Activated T-cell treated with anti-CD3 and anti-CD28 coated beads, Interleukin-2, amount 50 U/mL, for 72 hours (primary cell): ENCODE measurements around the gene KCNQ1. TPM values are rescaled to one million over a fixed set of nuclear protein-coding genes. Genes with fewer than 3 reads are reported as not detected.

Experiments
- ATAC-seq, 2 donors: fragments of 150-1000 bp; cut with Tn5 transposase; replicated peaks in 1 of 2; 2 replicates each; pipeline ENCODE4 v1.10.0; 2021; ENCODE audit warnings: moderate library complexity in 2 of 2, mild to moderate bottlenecking in 1 of 2
- DNase-seq, 2 donors: peaks; one replicate each; pipeline ENCODE4 v3.0.0; 2021 to 2022; ENCODE audit warnings: mixed read lengths in 1 of 2
- H3K27ac Mint-ChIP-seq: one replicate; pipeline ENCODE4 v1.8.0; 2022; ENCODE audit warnings: mild to moderate bottlenecking, moderate library complexity, mixed read lengths
- H3K27me3 Mint-ChIP-seq: one replicate; pipeline ENCODE4 v1.8.0; 2022; ENCODE audit warnings: low read depth, mixed read lengths
- H3K36me3 Mint-ChIP-seq, 2 donors: one replicate each; pipeline ENCODE4 v1.8.0; 2022; ENCODE audit warnings: mixed read lengths in 2 of 2, mild to moderate bottlenecking in 1 of 2; ENCODE audit not compliant: insufficient read depth in 2 of 2
- H3K4me1 Mint-ChIP-seq: one replicate; pipeline ENCODE4 v1.8.0; 2022; ENCODE audit warnings: low read depth, mixed read lengths
- H3K4me3 Mint-ChIP-seq, 2 donors: one replicate each; pipeline ENCODE4 v1.8.0; 2022; ENCODE audit warnings: mild to moderate bottlenecking in 2 of 2, mixed read lengths in 2 of 2, moderate library complexity in 2 of 2
- H3K9me3 Mint-ChIP-seq, 2 donors: one replicate each; pipeline ENCODE4 v1.8.0; 2022; ENCODE audit warnings: mixed read lengths in 2 of 2
- total RNA-seq, 2 donors: library from RNA; stranded (reverse); gene quantifications; one replicate each; pipeline ENCODE4 v1.2.3, GENCODE V29; 2022

The KCNQ1 gene
- total RNA-seq, 2 donors from 2014 or later: 11.4 TPM

DNA sequence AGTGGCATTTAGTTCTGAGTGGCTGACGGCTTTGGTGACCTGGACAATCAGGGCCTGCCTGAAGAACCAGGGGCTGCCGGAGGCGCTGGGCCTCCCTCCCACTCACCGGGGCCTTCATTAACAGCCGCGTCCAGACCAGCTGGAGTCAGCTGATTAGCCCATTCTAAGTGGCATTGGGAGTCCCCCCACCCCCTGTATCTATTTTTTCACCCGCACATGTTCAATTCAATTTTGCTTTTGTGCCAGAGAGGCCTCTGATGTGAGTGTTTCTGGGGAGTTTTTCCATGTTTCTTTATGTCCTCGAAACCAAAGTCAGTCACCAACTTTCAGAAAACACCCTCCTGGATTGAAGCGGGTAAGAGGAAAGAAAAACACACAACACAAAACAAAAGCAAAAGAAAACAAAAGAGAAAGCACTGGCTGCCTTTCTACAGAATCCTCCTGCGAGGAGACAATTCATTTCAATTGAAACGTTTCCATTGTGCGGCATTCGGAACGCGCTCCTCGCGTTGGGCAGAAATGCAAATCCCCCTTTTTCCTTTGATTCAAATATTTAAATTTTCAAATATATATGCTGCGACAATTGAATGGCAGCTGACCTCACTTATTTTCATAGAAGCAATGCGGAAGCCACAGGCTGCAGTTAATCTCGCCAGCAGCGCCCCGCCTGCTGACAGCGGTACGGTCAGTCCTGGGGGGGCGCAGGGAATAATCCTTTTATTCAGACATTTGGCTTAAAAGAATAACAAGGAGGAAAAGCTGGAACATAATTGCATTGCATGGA, 423.1 kb downstream of the KCNQ1 start:
- no peaks in the 10 kb centered on the region for H3K36me3 Mint-ChIP-seq
- no peak for ATAC-seq
- peaks cover 66% of the 10 kb centered on the region for H3K27me3 Mint-ChIP-seq
- H3K4me3 Mint-ChIP-seq: no peak overlapping the region
- no peaks in the 10 kb centered on the region for H3K9me3 Mint-ChIP-seq
- H3K4me1 Mint-ChIP-seq: no peaks in the 10 kb centered on the region
- H3K27ac Mint-ChIP-seq: no peak overlapping the region
- no peak for DNase-seq

DNA sequence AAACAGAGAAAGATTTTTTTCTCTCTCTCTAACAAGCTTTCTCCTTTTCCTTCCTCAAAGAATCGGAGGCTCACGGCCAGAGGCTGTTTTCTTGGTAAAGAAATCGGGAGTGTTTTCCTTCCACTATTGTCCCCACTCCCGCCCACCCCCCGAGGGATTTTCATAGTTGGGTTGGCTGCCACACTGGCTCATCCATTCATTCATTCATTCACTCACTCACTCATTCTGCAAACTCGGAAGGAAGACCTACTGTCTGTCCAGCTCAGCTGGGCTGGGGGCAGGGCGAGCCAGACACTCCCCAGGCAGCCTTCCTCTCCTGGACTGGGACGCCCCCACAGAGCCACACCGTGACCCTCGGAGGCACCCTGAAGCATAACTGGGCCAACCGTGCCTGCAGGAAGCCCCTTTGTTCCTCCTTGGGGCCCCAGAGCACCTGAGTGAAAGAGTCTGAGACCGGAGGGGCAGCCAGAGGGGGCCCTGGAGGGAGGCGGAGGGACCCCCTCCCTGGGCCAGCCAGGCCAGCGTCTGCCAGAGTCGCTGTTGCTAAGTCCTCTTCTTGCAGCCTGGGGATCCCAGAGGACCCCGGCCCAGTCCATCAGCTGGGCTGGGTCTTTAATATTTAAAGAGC, 423.8 kb downstream of the KCNQ1 start:
- peaks cover 63% of the 10 kb centered on the region for H3K27me3 Mint-ChIP-seq
- no peaks in the 10 kb centered on the region for H3K36me3 Mint-ChIP-seq
- H3K27ac Mint-ChIP-seq: no peak overlapping the region
- DNase-seq (no peak), ATAC-seq (no peak)
- H3K4me3 Mint-ChIP-seq: no peak overlapping the region
- no peaks in the 10 kb centered on the region for H3K4me1 Mint-ChIP-seq
- H3K9me3 Mint-ChIP-seq: no peaks in the 10 kb centered on the region

DNA sequence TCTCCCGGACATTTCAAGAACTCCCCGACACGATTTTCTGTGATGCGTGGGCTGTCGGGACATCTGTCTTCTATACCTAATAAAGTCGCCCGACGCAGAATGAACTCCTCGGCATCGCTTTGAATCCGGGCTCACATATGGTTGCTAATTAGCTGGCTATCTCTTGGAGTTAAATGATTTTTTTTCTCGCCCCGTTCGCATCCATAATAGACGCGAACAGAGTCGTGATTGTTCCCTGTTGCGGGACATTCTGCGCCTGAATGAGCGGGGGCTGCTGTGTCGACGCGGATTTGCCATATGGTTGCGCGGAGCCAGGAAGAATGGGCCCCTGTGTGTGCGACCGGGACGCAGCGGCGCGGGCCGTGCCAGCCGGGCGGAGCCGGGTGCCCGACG, 424.3 kb downstream of the KCNQ1 start:
- H3K9me3 Mint-ChIP-seq: no peaks in the 10 kb centered on the region
- ATAC-seq (no peak), DNase-seq (no peak)
- no peak overlapping the region for H3K27ac Mint-ChIP-seq
- no peaks in the 10 kb centered on the region for H3K36me3 Mint-ChIP-seq
- H3K4me1 Mint-ChIP-seq: no peaks in the 10 kb centered on the region
- H3K4me3 Mint-ChIP-seq: no peak overlapping the region
- peaks cover 58% of the 10 kb centered on the region for H3K27me3 Mint-ChIP-seq

DNA sequence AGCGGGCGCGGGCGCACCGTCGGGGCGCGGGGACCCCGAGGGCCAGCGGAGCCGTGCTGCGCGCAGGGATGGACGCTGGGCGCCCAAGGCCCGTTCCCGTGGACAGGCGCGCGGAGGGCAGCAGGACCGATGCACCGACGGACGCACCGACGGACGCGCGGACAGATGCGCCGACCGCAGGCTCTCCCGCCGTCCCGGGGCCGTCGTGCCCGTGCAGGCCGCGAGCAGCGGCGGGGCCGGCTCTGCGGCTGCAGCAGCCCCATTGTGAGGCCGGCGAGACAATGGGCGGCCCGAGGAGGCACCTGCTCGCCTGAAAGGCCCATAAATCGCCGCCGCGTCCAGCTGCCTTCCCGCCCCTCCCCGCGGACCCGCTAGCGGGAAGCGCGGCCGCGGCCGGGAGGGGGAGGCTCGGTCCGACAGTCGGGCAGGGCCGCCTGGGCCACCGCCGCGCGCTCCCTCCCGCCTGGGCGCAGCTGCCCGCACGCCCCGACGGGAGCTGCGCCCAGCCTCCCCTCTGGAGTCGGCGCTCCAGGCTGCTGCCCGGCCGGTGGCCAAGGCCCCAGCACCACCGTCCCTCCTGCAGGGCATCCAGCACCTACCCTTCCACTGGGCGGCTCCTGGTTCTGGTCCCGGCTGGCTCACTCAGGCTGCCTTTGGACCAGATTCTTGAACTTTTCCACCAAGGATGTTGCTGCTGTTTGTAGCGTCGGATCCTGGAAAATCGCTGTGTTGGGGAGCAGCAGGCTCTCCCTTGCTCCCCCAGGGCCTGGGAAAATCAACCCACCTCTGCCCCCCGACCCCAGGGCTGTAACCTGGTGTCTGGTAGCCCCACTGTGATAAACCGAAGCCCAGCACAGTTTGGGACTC, 425.0 kb downstream of the KCNQ1 start:
- Mint-ChIP-seq H3K36me3 (no peaks in the 10 kb centered on the region), H3K9me3 (no peaks in the 10 kb centered on the region)

DNA sequence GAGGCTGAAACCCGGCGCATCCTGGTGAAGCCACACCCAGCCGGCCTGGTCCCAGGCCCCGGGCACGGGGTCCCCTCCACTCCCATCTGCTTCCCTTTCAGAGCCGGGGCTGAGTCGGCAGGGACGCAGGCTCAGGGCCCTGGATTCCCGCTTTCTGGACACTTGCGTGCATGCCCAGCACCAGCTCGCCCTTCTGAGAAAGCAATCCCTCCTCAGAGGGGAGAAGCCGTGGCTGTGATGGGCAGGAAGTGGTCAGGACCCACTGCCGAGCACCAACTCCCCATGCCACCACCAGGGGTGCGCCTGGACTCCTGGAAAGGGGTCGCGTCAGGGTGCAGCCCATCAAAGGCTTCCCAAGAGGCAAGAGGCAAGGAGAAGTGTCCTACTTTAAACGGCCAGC, 425.7 kb downstream of the KCNQ1 start:
- Mint-ChIP-seq H3K27me3 (peaks cover 46% of the 10 kb centered on the region), H3K4me3 (no peak overlapping the region), H3K27ac (no peak overlapping the region), H3K4me1 (no peaks in the 10 kb centered on the region), H3K36me3 (no peaks in the 10 kb centered on the region), H3K9me3 (no peaks in the 10 kb centered on the region)
- DNase-seq (no peak), ATAC-seq (no peak)

More for the DNA sequence above, 425.0 kb downstream of the KCNQ1 start:
- Mint-ChIP-seq H3K27me3 (peaks cover 51% of the 10 kb centered on the region), H3K4me3 (no peak overlapping the region), H3K27ac (no peak overlapping the region), H3K4me1 (no peaks in the 10 kb centered on the region)
- ATAC-seq (no peak), DNase-seq (no peak)

DNA sequence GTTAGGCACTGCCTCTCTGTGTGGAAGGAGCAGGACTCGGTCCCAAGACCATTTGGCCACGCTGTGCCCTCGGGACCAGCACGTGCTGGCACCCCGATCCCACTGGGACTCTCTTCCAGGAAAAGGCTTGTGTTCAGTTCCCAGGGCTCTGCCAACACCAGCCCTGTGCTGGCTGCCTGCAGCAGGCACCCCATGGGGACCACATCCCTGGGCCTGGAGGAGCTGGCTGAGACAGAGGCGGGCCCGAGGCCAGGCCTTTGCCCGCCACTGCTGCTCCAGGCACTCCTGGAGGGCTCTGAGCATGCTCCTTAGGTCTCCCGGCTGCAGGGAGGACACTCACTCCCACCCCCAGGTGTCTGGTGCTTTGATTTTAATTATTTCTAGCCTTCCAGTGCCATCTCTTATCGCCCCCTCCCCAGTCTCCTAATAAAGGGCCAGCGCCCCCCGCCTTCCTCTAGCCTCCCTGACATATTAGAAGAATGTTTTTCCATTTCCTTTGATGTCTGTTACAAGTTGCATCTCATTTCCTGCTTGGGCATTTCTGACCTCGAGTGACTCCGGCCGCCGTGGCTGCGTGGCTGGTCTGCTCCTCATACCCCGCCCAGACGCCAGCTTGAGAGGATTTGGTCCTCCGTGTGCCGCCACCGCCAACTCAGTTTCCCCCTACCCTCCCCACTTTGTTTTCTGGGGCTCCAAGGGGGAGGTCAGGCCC, 426.3 kb downstream of the KCNQ1 start:
- Mint-ChIP-seq H3K9me3 (no peaks in the 10 kb centered on the region), H3K4me1 (no peaks in the 10 kb centered on the region), H3K4me3 (no peak overlapping the region), H3K27me3 (peaks cover 46% of the 10 kb centered on the region), H3K27ac (no peak overlapping the region), H3K36me3 (no peaks in the 10 kb centered on the region)
- DNase-seq (no peak), ATAC-seq (no peak)

DNA sequence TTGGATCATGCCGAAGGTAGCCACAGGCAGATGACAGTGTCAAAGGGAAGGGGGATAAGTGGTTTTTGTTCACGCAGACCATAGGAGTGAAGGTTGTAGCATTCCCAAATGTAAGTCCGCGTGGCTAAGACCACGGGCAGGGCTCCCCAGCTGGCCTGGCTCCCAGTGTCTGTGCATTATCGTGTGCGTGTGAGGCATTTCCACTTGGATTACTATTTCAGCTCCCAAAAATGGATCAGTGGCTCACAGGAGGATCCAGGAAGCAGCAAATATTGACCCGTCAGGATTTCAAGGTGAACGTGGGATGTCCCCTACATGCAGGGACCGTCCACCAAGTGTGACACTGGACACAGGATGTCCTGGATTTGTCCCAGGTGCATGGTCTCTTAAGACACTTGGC, 430.2 kb downstream of the KCNQ1 start:
- peaks cover 19% of the 10 kb centered on the region for H3K27me3 Mint-ChIP-seq
- no peak overlapping the region for H3K27ac Mint-ChIP-seq
- H3K9me3 Mint-ChIP-seq: no peaks in the 10 kb centered on the region
- DNase-seq (no peak), ATAC-seq (no peak)
- H3K4me1 Mint-ChIP-seq: no peaks in the 10 kb centered on the region
- H3K36me3 Mint-ChIP-seq: no peaks in the 10 kb centered on the region
- H3K4me3 Mint-ChIP-seq: no peak overlapping the region

DNA sequence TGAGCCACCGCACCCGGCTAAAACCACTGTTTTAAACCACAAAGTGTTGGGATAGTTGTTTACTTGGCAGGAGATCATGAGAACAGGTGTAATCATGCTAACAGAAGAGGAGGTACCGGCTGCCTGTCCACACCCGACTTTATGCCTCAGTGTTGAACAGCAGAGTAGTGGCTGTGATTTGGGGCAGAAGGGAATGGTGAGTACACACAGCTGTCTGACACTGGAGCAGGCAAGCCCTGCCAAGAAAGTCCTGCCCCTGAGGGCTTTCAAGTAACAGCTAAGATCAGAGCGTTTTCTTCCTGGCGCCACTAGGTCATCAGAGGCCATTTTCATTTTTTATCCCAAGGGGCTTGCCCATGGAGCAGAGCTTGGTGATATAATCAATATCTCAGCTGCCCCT, 432.7 kb downstream of the KCNQ1 start:
- DNase-seq (no peak), ATAC-seq (no peak)
- H3K36me3 Mint-ChIP-seq: no peaks in the 10 kb centered on the region
- peaks cover 3% of the 10 kb centered on the region for H3K27me3 Mint-ChIP-seq
- no peak overlapping the region for H3K27ac Mint-ChIP-seq
- H3K4me3 Mint-ChIP-seq: no peak overlapping the region
- no peaks in the 10 kb centered on the region for H3K9me3 Mint-ChIP-seq
- no peaks in the 10 kb centered on the region for H3K4me1 Mint-ChIP-seq

DNA sequence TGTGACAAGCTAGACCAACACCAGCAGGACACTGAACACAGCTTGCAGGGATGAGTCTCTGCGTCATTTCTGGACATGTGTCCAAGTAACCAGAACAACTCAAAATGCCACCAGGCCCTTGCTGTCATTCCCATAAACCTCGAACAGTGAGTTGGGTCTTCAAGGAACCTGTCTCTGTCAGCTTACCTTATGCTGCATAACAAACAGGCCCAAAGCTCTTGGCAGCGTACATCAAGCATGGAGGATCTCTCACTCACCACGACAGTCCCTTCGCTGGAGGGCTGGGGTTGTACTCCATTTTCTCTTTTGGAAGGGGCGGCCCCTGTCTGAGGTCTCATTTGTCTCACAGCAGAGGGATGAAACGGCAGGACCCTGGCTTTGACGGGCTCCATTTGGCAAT, 434.0 kb downstream of the KCNQ1 start:
- no peak overlapping the region for H3K27ac Mint-ChIP-seq
- peaks cover 14% of the 10 kb centered on the region for H3K27me3 Mint-ChIP-seq
- no peak overlapping the region for H3K4me3 Mint-ChIP-seq
- H3K9me3 Mint-ChIP-seq: no peaks in the 10 kb centered on the region
- ATAC-seq (no peak), DNase-seq (no peak)
- H3K4me1 Mint-ChIP-seq: peaks cover 8% of the 10 kb centered on the region
- peaks cover 0 to 2% of the 10 kb centered on the region in 2 donors for H3K36me3 Mint-ChIP-seq

DNA sequence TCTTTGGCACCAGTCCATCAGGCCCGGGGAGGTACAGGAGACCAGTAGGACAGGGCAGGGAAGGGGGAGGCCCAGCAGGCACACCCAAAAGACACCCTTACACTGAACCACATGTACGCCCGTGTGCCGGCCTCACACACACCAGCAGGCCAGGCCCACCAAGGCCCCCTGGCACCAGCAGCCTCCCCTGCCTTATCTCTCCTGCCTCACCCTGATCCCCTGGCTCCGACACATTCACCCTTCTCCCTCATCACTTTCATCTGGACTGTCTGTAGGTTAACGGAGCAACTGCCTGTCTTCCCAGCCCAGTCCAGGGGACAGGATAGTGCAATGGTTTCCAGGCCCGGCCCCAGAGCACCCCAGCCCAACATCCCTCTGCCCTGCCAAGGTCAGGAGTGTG, 435.8 kb downstream of the KCNQ1 start:
- H3K4me1 Mint-ChIP-seq: peaks cover 8% of the 10 kb centered on the region
- no peak for ATAC-seq
- no peak overlapping the region for H3K27ac Mint-ChIP-seq
- peaks cover 0 to 2% of the 10 kb centered on the region in 2 donors for H3K36me3 Mint-ChIP-seq
- no peak for DNase-seq
- no peaks in the 10 kb centered on the region for H3K9me3 Mint-ChIP-seq
- no peak overlapping the region for H3K4me3 Mint-ChIP-seq
- H3K27me3 Mint-ChIP-seq: peaks cover 14% of the 10 kb centered on the region

DNA sequence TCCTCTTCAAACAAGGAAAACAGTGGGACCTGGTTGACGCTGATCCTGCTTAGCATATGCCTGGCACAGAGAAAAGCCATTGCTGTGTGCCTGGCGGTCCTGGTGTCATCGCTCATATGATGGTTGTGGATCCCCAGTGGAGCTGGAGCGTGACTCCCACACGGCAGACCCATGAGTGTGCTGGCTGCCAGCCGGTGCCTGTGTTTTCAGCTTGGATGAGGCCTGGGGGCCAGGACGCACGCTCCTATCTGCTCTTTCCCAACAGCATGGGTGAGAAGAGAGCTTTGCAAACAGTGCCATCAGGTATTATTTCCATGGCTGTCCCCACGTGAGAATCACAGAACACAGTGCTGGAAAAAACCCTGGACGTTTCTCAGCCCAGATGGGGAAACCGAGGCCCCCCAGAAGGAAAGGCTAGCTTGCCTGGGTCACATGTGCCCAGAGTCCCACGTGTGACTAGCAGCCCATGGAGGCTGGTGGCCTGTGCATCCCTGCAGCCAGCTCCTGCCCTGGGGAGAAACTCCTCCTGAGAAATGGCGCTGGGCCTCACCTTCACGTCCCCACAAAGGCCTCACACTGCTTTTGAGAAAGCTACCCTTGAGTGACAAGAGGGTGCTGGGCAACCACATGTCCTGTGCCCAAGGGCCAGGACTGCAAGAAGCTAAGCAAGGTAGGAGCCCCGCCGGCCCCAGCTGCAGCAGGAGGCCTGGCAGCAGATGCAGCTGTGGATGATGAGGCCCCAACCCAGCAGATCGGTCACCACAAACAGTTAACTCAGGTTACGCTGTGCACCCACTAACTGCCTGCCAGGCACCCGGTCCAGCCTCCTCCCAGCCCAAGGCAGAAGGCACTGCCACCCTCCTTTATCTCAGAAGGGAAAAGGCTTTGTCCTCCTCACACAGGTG, 436.5 kb downstream of the KCNQ1 start:
- DNase-seq: no peak
- ATAC-seq: no peak
- Mint-ChIP-seq H3K4me1 (peaks cover 8% of the 10 kb centered on the region), H3K27ac (no peak overlapping the region), H3K27me3 (peaks cover 14% of the 10 kb centered on the region), H3K9me3 (no peaks in the 10 kb centered on the region), H3K4me3 (no peak overlapping the region), H3K36me3 (peaks cover 0 to 2% of the 10 kb centered on the region in 2 donors)

DNA sequence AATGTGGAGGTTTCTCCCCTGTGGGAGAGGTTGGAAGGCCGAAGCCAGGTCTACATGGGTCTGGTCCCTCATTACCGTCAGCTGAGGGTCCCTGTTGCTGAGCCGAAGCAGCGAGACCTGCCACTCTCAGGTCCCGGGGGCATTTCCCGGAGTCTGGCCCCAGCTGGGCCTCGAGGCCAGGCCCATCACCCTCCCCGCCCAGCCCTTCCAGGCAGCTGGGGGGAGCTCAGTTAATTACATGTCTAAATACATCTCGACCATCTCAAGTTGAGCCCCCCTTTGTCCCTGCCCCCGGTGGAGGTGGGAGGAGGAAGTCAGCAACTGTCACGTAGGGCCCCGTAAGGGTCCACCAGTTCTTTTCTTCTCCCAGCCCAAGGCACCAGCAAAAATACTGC, 437.2 kb downstream of the KCNQ1 start:
- no peak overlapping the region for H3K27ac Mint-ChIP-seq
- H3K27me3 Mint-ChIP-seq: peaks cover 14% of the 10 kb centered on the region
- ATAC-seq (no peak), DNase-seq (no peak)
- peaks cover 8% of the 10 kb centered on the region for H3K4me1 Mint-ChIP-seq
- H3K9me3 Mint-ChIP-seq: no peaks in the 10 kb centered on the region
- H3K4me3 Mint-ChIP-seq: no peak overlapping the region
- H3K36me3 Mint-ChIP-seq: peaks cover 0 to 2% of the 10 kb centered on the region in 2 donors
